ENCODE measurements around the gene RRP12.

DNA sequence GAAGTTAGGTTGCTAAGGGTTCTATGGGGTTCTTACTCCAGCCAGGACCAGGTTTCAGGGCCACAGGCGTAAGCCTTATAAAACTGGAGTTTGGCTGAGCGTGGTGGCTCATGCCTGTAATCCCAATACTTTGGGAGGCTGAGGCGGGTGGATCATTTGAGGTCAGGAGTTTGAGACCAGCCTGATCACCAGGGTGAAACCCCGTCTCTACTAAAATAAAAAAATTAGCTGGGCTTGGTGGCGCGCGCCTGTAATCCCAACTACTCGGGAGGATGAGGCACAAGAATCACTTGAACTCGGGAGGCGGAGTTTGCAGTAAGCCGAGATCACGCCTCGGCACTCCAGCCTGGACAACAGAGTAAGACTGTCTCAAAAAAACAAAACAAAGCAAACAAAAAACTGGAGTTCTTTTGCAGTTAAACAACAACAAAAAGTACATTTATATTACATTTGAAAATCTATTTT is 347 bp upstream of the RRP12 start:
- no peak for TF ChIP-seq POLR2AphosphoS5 (IDR thresholded peaks at IDR 0.05; ENCODE audit: low read depth, low read length)
- TF ChIP-seq FOXJ3 (CRISPR knock-in tag; IDR thresholded peaks at IDR 0.05) = no peak
